Tibial artery (tissue), 4 donors: ENCODE results near the gene PHLDA1.

Experiments
- DNase-seq, 2 donors: peaks; one replicate each; pipeline ENCODE4 v3.0.0-alpha.2; 2019
- H3K27ac ChIP-seq, 2 donors: fragments of 200-600 bp; sonication (generic) in 1 of 2; 1 replicate in 1 of 2; 2 replicates in 1 of 2; pipeline ENCODE4 v1.5.1; 2018 to 2019; ENCODE audit warnings: mild to moderate bottlenecking in 1 of 2
- H3K27me3 ChIP-seq, 2 donors: fragments of 200-600 bp; sonication (generic) in 1 of 2; one replicate each; pipeline versions ENCODE4 v1.5.1 to v1.6.0; 2016 to 2019
- H3K36me3 ChIP-seq, 3 donors: fragments of 200-600 bp; sonication (generic) in 2 of 3; one replicate each; pipeline ENCODE4 v1.5.1; 2016 to 2019; ENCODE audit warnings: mild to moderate bottlenecking in 2 of 3
- H3K4me1 ChIP-seq, 4 donors: fragments of 200-600 bp; sonication (generic) in 2 of 4; 1 replicate in 3 of 4; 2 replicates in 1 of 4; pipeline ENCODE4 v1.5.1; 2016 to 2019
- H3K4me3 ChIP-seq, 2 donors: fragments of 200-600 bp; sonication (generic) in 1 of 2; 1 replicate in 1 of 2; 2 replicates in 1 of 2; pipeline ENCODE4 v1.5.1; 2018 to 2019; ENCODE audit warnings: mild to moderate bottlenecking in 2 of 2
- H3K9me3 ChIP-seq, 3 donors: fragments of 200-600 bp; sonication (generic) in 1 of 3; one replicate each; pipeline ENCODE4 v1.5.1; 2016 to 2019
- intact Hi-C: fragments of 100-400 bp; cut with DNase I; formaldehyde crosslinking; loops from one replicate; pipeline ENCODE4 v1.15.0; 2023; ENCODE audit warnings: low total_unique reads
- TF ChIP-seq, protein P1 (sequence below), 2 experiments: fragments of 200-600 bp in 1 of 2; fragments of 450-650 bp in 1 of 2; IDR thresholded peaks; one replicate each; pipeline ENCODE4 v1.5.1; 2017 to 2019; ENCODE audit warnings: antibody characterized with exemption in 2 of 2, mild to moderate bottlenecking in 1 of 2, moderate library complexity in 1 of 2

Gene PHLDA1

DNA sequence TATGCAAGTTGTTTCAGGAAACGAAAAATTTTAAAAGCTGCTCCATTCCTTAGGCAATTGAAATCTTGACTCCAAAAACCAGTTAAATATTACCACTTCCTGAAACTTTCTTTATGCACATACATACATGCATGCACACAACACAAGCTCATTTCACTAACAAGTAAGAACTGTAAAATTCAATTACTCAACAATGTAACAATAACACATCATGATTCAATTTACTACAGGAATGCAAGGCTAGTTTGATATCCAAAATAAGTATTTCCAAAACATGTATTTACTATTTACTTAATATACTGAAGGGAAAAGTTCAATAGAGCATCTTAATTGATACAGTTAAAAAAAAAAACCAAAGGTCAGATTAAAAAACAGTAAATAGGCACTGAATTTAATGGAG, 33.3 kb upstream of the PHLDA1 start:
- TF ChIP-seq, protein P1, sequence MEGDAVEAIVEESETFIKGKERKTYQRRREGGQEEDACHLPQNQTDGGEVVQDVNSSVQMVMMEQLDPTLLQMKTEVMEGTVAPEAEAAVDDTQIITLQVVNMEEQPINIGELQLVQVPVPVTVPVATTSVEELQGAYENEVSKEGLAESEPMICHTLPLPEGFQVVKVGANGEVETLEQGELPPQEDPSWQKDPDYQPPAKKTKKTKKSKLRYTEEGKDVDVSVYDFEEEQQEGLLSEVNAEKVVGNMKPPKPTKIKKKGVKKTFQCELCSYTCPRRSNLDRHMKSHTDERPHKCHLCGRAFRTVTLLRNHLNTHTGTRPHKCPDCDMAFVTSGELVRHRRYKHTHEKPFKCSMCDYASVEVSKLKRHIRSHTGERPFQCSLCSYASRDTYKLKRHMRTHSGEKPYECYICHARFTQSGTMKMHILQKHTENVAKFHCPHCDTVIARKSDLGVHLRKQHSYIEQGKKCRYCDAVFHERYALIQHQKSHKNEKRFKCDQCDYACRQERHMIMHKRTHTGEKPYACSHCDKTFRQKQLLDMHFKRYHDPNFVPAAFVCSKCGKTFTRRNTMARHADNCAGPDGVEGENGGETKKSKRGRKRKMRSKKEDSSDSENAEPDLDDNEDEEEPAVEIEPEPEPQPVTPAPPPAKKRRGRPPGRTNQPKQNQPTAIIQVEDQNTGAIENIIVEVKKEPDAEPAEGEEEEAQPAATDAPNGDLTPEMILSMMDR (IDR thresholded peaks at IDR 0.05) = no peak
- Histone ChIP-seq H3K27me3 (no peaks in the 10 kb centered on the region), H3K36me3 (peaks cover 28 to 49% (median 31%) of the 10 kb centered on the region in 3 donors), H3K4me1 (no peaks in the 10 kb centered on the region), H3K9me3 (peaks cover 0 to 14% (median 12%) of the 10 kb centered on the region in 3 donors), H3K4me3 (no peak overlapping the region), H3K27ac (no peak overlapping the region)
- intact Hi-C loops = no loop called here
- no peak for DNase-seq

DNA sequence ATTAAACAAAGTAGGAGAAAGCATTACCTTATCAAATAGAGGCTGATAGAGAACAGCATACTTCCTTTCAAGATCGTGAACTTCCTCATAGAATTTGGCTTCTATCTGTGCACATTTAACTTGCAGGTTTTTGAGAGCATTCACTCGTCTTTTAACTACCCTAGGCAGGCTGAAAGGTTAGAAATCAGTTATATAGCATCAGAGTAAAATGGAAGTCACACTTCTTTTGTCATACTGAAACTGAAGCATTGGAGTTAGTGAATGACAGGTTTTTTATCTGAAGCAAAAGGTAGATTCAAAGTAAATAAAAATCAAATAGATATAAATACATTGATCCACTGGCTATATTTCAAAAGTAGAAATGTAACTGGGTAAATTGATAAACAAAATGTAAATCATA, 28.5 kb upstream of the PHLDA1 start:
- Histone ChIP-seq H3K27me3 (no peaks in the 10 kb centered on the region), H3K36me3 (peaks cover 41 to 86% (median 43%) of the 10 kb centered on the region in 3 donors), H3K27ac (no peak overlapping the region), H3K9me3 (peaks cover 0 to 10% (median 5%) of the 10 kb centered on the region in 3 donors), H3K4me1 (no peaks in the 10 kb centered on the region), H3K4me3 (no peak overlapping the region)
- TF ChIP-seq, protein P1 (IDR thresholded peaks at IDR 0.05) = no peak
- DNase-seq = no peak
- intact Hi-C loops = no loop called here

DNA sequence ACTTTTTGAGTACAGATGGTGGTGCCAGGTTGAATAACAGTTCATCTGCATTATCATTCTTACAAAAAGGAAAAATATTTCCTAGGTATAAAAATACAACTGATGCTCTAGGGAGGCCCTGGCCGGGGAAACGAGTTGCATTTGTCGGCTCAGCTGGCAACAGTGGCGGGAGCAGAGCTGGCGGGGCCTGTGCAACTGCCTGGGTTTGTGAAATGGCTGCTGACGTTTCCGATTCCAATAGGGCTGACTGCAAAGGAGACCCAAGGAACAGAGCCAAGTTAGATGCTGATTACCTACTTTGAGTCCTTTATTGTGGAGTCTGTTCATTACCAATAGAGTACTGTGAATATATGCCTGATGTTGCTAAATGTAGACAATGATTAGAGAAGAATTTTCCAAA, 25.8 kb upstream of the PHLDA1 start:
- Histone ChIP-seq H3K36me3 (peaks cover 60 to 93% (median 61%) of the 10 kb centered on the region in 3 donors), H3K27me3 (no peaks in the 10 kb centered on the region), H3K4me1 (no peaks in the 10 kb centered on the region), H3K27ac (no peak overlapping the region), H3K9me3 (no peaks in the 10 kb centered on the region), H3K4me3 (no peak overlapping the region)
- no peak for DNase-seq
- TF ChIP-seq, protein P1 (IDR thresholded peaks at IDR 0.05) = no peak
- intact Hi-C loops = no loop called here

DNA sequence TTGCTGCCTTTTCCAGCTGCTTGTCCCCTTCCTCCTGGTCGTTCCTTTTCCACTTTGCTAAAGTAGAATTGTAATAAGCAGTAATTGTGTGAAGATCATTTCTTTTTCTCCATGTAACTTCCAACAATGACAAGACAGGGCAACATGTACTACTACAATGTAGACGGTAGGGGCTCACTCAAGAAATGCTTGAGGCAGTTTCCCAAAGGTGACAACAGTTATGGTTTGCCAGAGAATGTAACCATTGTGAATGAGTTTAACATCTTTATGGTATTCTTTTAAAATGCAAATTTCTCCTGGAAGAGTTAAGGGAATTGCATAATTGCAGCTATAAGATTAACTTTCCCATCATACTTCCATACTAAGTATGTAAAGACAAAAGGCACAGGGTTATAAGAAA, 23.8 kb upstream of the PHLDA1 start:
- TF ChIP-seq, protein P1 (IDR thresholded peaks at IDR 0.05) = no peak
- H3K36me3 ChIP-seq = peaks cover 73 to 93% (median 74%) of the 10 kb centered on the region in 3 donors
- no peak for DNase-seq
- H3K27ac ChIP-seq = no peak overlapping the region
- H3K27me3 ChIP-seq = no peaks in the 10 kb centered on the region
- H3K4me3 ChIP-seq = no peak overlapping the region
- no peaks in the 10 kb centered on the region for H3K4me1 ChIP-seq
- no peaks in the 10 kb centered on the region for H3K9me3 ChIP-seq
- intact Hi-C loops = no loop called here

DNA sequence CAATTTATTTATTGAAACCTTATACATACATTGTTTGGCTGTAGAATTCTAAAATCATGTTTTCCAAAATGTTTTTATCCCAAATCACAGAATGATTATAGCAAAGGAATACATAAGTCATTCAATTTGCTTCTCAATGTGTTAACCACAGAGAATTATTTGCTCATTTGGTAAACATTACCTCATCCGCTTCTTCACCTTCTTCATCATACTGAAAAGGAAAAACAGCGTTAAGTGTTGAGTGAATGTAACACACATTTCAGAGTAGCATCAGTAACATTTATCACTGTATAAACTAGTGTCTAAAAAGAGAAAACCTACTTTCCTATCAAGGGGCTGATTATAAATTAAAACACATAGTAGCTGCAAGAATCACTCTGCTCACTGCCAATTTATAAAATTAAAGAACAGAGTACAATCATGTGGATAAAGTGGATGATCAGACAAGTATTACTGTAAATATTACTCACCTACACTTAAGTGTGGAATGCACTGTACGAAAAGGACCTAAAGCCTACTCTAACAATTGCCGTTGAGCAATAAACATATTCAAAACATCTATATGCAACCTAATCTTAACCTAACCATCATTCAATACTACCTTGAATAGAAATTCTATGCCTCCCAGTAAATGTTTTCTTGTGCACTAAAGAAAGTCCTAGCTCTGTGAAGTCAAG, 18.1 kb upstream of the PHLDA1 start:
- H3K4me1 ChIP-seq = no peaks in the 10 kb centered on the region
- TF ChIP-seq, protein P1 (IDR thresholded peaks at IDR 0.05) = no peak
- no peaks in the 10 kb centered on the region for H3K27me3 ChIP-seq
- no peaks in the 10 kb centered on the region for H3K9me3 ChIP-seq
- H3K27ac ChIP-seq = no peak overlapping the region
- intact Hi-C loops = no loop called here
- no peak for DNase-seq
- H3K36me3 ChIP-seq = peaks cover 61 to 75% (median 66%) of the 10 kb centered on the region in 3 donors
- H3K4me3 ChIP-seq = no peak overlapping the region
